Measurements from ENCODE around the gene OAT.

DNA sequence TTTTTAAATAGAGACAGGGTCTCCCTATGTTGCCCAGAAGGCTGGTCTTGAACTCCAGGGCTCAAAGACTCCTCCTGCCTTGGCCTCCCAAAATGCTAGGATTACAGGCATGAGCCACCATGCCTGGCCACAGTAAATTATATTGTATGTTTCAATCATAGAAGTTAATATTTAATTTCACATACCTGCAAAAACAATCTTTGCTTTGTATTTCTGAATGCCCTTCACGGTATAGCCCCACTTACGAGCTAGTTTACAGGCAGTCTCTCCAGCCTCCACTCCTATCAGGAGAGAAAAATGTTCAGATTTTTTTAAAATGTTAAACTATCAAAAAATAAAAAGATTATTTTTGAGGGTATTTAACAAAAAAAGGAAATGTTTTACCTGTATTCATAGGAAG lies 10.4 kb downstream of the OAT start:
- no peak for TF ChIP-seq EZH2 (IDR thresholded peaks at IDR 0.05; ENCODE audit: insufficient read depth, poor library complexity, severe bottlenecking)
- no peak for TF ChIP-seq EZH2phosphoT487 (IDR thresholded peaks at IDR 0.05; ENCODE audit: insufficient read depth, low read depth)

Data from GM23248 (cell line).